SK-N-SH (cell line): ENCODE data around the gene BNC2. TPM values are rescaled to one million over a fixed set of nuclear protein-coding genes. Genes with fewer than 3 reads are reported as not detected.

ENCODE experiments used
- CTCF ChIA-PET: fragments of 300-600, 350-600 bp; formaldehyde crosslinking; extraction: SDS; loops from one replicate; lab custom pipeline; 2021; lab: Yijun Ruan, JAX
- POLR2A ChIA-PET: fragments of 350-600 bp; sonication (Branson Sonifier 250); formaldehyde crosslinking; extraction: SDS; loops from one replicate; lab custom pipeline; 2020; ENCODE audit warnings: antibody characterized with exemption, inconsistent platforms; lab: Yijun Ruan, JAX
- DNase-seq: peaks from one replicate; pipeline ENCODE4 v3.0.0; 2012
- H2AFZ ChIP-seq: fragments of 200-600 bp; sonication (generic); 2 replicates; pipeline ENCODE4 v1.8.1; 2016; ENCODE audit warnings: antibody characterized with exemption, mild to moderate bottlenecking, low read depth
- H3F3A ChIP-seq: fragments of 200-600 bp; sonication (generic); replicated peaks from 2 replicates; pipeline ENCODE3; 2016; ENCODE audit warnings: antibody characterized with exemption, mild to moderate bottlenecking; ENCODE audit not compliant: insufficient read depth
- H3K27ac ChIP-seq, 2 experiments: fragments of 200-500 bp in 1 of 2; fragments of 200-600 bp in 1 of 2; sonication (Bioruptor generic) in 1 of 2; sonication (generic), shearing (Covaris generic) in 1 of 2; 2 replicates each; pipeline versions ENCODE4 v1.5.1 to v1.6.1; 2014 to 2016; ENCODE audit warnings: low read depth in 2 of 2, inconsistent platforms in 1 of 2, low read length in 1 of 2, mild to moderate bottlenecking in 1 of 2, mixed read lengths in 1 of 2
- H3K27me3 ChIP-seq: fragments of 200-600 bp; sonication (generic), shearing (Covaris generic); 2 replicates; pipeline ENCODE4 v1.6.1; 2016; ENCODE audit warnings: mixed run types; ENCODE audit not compliant: insufficient read depth
- H3K36me3 ChIP-seq, 2 experiments: fragments of 200-500 bp in 1 of 2; fragments of 200-600 bp in 1 of 2; sonication (Bioruptor generic) in 1 of 2; sonication (generic) in 1 of 2; replicated peaks in 1 of 2; 2 replicates each; pipeline versions ENCODE3 to v1.5.1; 2014 to 2016; ENCODE audit warnings: low read length in 1 of 2, mild to moderate bottlenecking in 1 of 2; ENCODE audit not compliant: insufficient read depth in 2 of 2, control insufficient read depth in 1 of 2
- H3K4me1 ChIP-seq, 2 experiments: fragments of 200-500 bp in 1 of 2; fragments of 200-600 bp in 1 of 2; sonication (Bioruptor generic) in 1 of 2; sonication (generic), shearing (Covaris generic) in 1 of 2; 2 replicates each; pipeline versions ENCODE4 v1.5.1 to v1.6.1; 2014 to 2016; ENCODE audit warnings: low read depth in 1 of 2, low read length in 1 of 2, mixed run types in 1 of 2; ENCODE audit not compliant: insufficient read depth in 2 of 2, control insufficient read depth in 1 of 2
- H3K4me2 ChIP-seq: fragments of 200-600 bp; sonication (generic), shearing (Covaris generic); 2 replicates; pipeline ENCODE4 v1.6.1; 2017; ENCODE audit warnings: mixed run types
- H3K4me3 ChIP-seq, 2 experiments: fragments of 200-500 bp in 1 of 2; fragments of 200-600 bp in 1 of 2; sonication (Bioruptor generic) in 1 of 2; sonication (generic), shearing (Covaris generic) in 1 of 2; 2 replicates each; pipeline versions ENCODE4 v1.5.1 to v1.8.1; 2014 to 2016; ENCODE audit warnings: low read depth in 2 of 2, inconsistent platforms in 1 of 2, low read length in 1 of 2, mild to moderate bottlenecking in 1 of 2, mixed read lengths in 1 of 2, moderate library complexity in 1 of 2
- H3K79me2 ChIP-seq: fragments of 200-600 bp; sonication (generic); 2 replicates; pipeline ENCODE4 v1.8.1; 2017; ENCODE audit warnings: mild to moderate bottlenecking; ENCODE audit not compliant: insufficient read depth
- H3K9ac ChIP-seq: fragments of 200-600 bp; sonication (generic); 2 replicates; pipeline ENCODE4 v1.6.1; 2017; ENCODE audit warnings: mixed run types
- H3K9me2 ChIP-seq: fragments of 200-600 bp; sonication (generic); 2 replicates; pipeline ENCODE4 v1.6.1; 2017; ENCODE audit warnings: mixed run types
- H3K9me3 ChIP-seq: fragments of 200-600 bp; sonication (generic); 2 replicates; pipeline ENCODE4 v1.6.1; 2017; ENCODE audit warnings: mixed run types, mild to moderate bottlenecking, moderate library complexity
- H4K20me1 ChIP-seq: fragments of 200-600 bp; sonication (generic); 2 replicates; pipeline ENCODE4 v1.6.1; 2017; ENCODE audit warnings: mild to moderate bottlenecking, mixed run types; ENCODE audit not compliant: insufficient read depth
- CHD2 ChIP-seq: fragments of 150-350 bp; IDR thresholded peaks from 2 replicates; pipeline ENCODE4 v1.6.1; 2018; ENCODE audit warnings: low read length; ENCODE audit not compliant: partially characterized antibody
- ELF1 ChIP-seq: IDR thresholded peaks from 2 replicates; pipeline ENCODE4 v1.4.0; 2012
- EP300 ChIP-seq, 2 experiments: IDR thresholded peaks; 2 replicates each; pipeline versions ENCODE4 v1.4.0 to v1.6.1; 2012; ENCODE audit warnings: borderline replicate concordance in 1 of 2, low read depth in 1 of 2, low read length in 1 of 2
- FOSL2 ChIP-seq: IDR thresholded peaks from 2 replicates; pipeline ENCODE4 v1.4.0; 2012; ENCODE audit warnings: low read depth, mild to moderate bottlenecking, moderate library complexity, borderline replicate concordance
- FOXJ3 ChIP-seq: sonication (generic); formaldehyde crosslinking; IDR thresholded peaks from 2 replicates; pipeline ENCODE4 v1.5.1; 2020; ENCODE audit warnings: mild to moderate bottlenecking, missing genetic modification reagents
- MEF2A ChIP-seq: IDR thresholded peaks from 2 replicates; pipeline ENCODE4 v1.4.0; 2012; ENCODE audit warnings: low read depth, borderline replicate concordance
- NFIC ChIP-seq: IDR thresholded peaks from 2 replicates; pipeline ENCODE4 v1.4.0; 2012; ENCODE audit warnings: borderline replicate concordance
- POLR2AphosphoS5 ChIP-seq: IDR thresholded peaks from 2 replicates; pipeline ENCODE4 v1.6.1; 2012; ENCODE audit warnings: low read depth, low read length
- RFX5 ChIP-seq: IDR thresholded peaks from 2 replicates; pipeline ENCODE4 v1.6.1; 2012; ENCODE audit warnings: mild to moderate bottlenecking, improper control_type of control experiment, low read length
- TCF12 ChIP-seq: IDR thresholded peaks from 2 replicates; pipeline ENCODE4 v1.4.0; 2012
- TEAD4 ChIP-seq: IDR thresholded peaks from 2 replicates; pipeline ENCODE4 v1.4.0; 2012; ENCODE audit warnings: mild to moderate bottlenecking, borderline replicate concordance; ENCODE audit not compliant: insufficient read depth
- YY1 ChIP-seq: IDR thresholded peaks from 2 replicates; pipeline ENCODE4 v1.4.0; 2012; ENCODE audit warnings: low read depth, mild to moderate bottlenecking
- WGBS: methylation state at CpG from one replicate; pipeline ENCODE4 v1.1.6; 2017; ENCODE audit warnings: low lambda C conversion rate; 5-methylcytosine and 5-hydroxymethylcytosine counted together
- polyA plus RNA-seq, 3 experiments: library from polyadenylated mRNA; depleted of rRNA; stranded (reverse); fragments of >200 nt; gene quantifications; 2 replicates each; pipeline ENCODE4 v1.2.3, GENCODE V29; 2012
- TF ChIP-seq, protein P1 (sequence below): IDR thresholded peaks from 2 replicates; pipeline ENCODE4; 2012

Gene BNC2
- polyA plus RNA-seq, 1 of the 3 experiments (the other 2 are of a cell fraction) = 8.8 TPM

DNA sequence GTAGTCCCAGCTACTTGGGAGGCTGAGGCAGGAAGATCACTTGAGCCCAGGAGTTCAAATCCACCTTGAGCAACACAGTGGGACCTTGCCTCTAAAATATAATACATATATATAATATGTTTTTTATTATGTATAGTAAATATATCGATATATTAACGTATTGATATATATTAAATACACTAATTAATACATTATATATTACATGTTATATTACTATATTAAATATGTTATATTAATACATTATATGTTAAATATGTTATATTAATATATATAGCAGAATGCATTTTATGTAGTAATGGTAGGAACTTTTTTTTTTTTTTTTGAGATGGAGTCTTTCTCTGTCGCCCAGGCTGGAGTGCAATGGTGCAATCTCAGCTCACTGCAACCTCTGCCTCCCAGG, 18.1 kb upstream of the BNC2 start:
- Histone ChIP-seq H3K4me1 (peaks cover 0 to 3% of the 10 kb centered on the region in 2 experiments; a peak in 1 of 4 replicates), H2AFZ (no peak overlapping the region), H3K9me2 (no peaks in the 10 kb centered on the region), H3K9me3 (no peaks in the 10 kb centered on the region), H3K4me3 (no peak overlapping the region), H3K4me2 (no peak overlapping the region), H3F3A (no peaks in the 10 kb centered on the region), H4K20me1 (no peaks in the 10 kb centered on the region), H3K9ac (no peak overlapping the region), H3K27me3 (no peaks in the 10 kb centered on the region), H3K79me2 (no peaks in the 10 kb centered on the region), H3K27ac (no peak overlapping the region), H3K36me3 (no peaks in the 10 kb centered on the region)
- DNase-seq = no peak
- TF ChIP-seq FOXJ3 = no peak
- WGBS = 94% methylated on average over 3 of the region's 3 CpGs
- ChIA-PET POLR2A (no interaction called here), CTCF (no interaction called here)

DNA sequence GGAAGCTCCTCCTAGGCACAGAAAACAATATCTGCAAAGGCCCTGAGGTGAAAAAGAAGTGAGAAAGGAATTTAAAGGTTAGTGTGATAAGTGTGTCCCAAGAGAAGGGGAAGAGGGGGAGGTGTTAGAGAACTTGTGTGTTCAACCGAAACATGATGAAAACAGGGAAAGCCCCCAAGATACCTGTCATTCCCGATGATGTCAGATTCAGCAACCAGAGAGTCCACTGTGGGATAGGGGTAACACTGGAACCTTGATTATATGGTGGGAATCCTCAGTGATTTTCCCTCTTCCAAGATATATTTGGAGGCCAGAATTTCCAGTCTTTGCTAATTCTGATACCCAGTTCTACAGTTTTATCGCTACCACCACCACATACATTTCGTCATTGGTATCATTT, 15.5 kb upstream of the BNC2 start:
- Histone ChIP-seq H3K36me3 (no peaks in the 10 kb centered on the region), H3K9me3 (no peaks in the 10 kb centered on the region), H3K9me2 (no peaks in the 10 kb centered on the region), H3K4me3 (no peak overlapping the region), H3K4me2 (no peak overlapping the region), H3F3A (no peaks in the 10 kb centered on the region), H3K27ac (no peak overlapping the region), H2AFZ (no peak overlapping the region), H3K27me3 (no peaks in the 10 kb centered on the region), H3K79me2 (no peaks in the 10 kb centered on the region), H3K9ac (no peak overlapping the region), H3K4me1 (peaks cover 0 to 3% of the 10 kb centered on the region in 2 experiments; a peak in 1 of 4 replicates), H4K20me1 (no peaks in the 10 kb centered on the region)
- POLR2A ChIA-PET = no interaction called here
- TF ChIP-seq FOXJ3 (no peak), YY1 (no peak), NFIC (no peak), FOSL2 (no peak), ELF1 (no peak), CHD2 (no peak), EP300 (IDR thresholded peaks at IDR 0.05; ENCODE audit: borderline replicate concordance in 1 of 2, low read depth in 1 of 2, low read length in 1 of 2) (no peak), MEF2A (no peak), TEAD4 (no peak), RFX5 (no peak), POLR2AphosphoS5 (no peak)
- CTCF ChIA-PET = no interaction called here
- DNase-seq = no peak
- 90% methylated on average over 4 of the region's 4 CpGs for WGBS

DNA sequence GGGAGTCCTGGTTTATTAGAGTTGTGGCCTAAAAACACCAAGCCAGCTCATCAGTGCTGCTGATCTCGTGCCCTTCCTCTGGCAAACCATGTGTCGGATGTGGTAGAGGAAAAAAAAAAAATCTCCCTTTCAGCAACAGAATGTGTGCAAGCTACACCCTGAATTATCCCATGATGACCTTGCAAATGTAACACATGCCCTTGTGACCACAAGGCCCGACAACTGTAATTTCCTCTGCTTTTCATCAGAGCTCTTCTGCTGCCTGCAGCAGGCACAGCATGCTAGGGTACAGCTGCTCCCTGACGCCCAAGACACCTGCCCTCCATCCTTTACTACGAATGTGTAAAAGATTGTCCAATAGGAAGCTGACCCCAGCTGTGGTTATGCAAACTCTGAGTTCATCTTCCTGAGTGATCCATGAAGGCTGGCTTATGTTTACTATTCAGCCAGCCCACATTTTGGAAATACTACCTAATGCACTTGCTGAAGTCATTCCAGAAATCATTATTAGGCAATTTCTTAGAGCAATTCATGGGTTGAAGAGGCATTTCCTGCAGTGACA, 14.6 kb upstream of the BNC2 start:
- Histone ChIP-seq H3K4me1 (peaks cover 0 to 3% of the 10 kb centered on the region in 2 experiments; a peak in 1 of 4 replicates), H3K27ac (no peak overlapping the region), H4K20me1 (no peaks in the 10 kb centered on the region), H3K4me2 (no peak overlapping the region), H3K9ac (no peak overlapping the region), H2AFZ (no peak overlapping the region), H3K9me3 (no peaks in the 10 kb centered on the region), H3K27me3 (no peaks in the 10 kb centered on the region), H3F3A (no peaks in the 10 kb centered on the region), H3K9me2 (no peaks in the 10 kb centered on the region), H3K79me2 (no peaks in the 10 kb centered on the region), H3K4me3 (no peak overlapping the region), H3K36me3 (no peaks in the 10 kb centered on the region)
- TF ChIP-seq ELF1 (no peak), TCF12 (peak; percentile 69)
- TF ChIP-seq, protein P1, sequence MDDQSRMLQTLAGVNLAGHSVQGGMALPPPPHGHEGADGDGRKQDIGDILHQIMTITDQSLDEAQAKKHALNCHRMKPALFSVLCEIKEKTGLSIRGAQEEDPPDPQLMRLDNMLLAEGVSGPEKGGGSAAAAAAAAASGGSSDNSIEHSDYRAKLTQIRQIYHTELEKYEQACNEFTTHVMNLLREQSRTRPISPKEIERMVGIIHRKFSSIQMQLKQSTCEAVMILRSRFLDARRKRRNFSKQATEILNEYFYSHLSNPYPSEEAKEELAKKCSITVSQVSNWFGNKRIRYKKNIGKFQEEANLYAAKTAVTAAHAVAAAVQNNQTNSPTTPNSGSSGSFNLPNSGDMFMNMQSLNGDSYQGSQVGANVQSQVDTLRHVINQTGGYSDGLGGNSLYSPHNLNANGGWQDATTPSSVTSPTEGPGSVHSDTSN = peak; percentile 52
- ChIA-PET CTCF (no interaction called here), POLR2A (no interaction called here)
- peak; percentile 25 for DNase-seq
- 32% methylated on average over 5 of the region's 5 CpGs for WGBS
